ENCODE results near the gene KHSRP.
"Not testable (repeated sequence)": the region's sequence is repeated elsewhere in the genome, so short reads cannot be mapped to it uniquely, and the experiment has no call there.

The KHSRP gene

DNA sequence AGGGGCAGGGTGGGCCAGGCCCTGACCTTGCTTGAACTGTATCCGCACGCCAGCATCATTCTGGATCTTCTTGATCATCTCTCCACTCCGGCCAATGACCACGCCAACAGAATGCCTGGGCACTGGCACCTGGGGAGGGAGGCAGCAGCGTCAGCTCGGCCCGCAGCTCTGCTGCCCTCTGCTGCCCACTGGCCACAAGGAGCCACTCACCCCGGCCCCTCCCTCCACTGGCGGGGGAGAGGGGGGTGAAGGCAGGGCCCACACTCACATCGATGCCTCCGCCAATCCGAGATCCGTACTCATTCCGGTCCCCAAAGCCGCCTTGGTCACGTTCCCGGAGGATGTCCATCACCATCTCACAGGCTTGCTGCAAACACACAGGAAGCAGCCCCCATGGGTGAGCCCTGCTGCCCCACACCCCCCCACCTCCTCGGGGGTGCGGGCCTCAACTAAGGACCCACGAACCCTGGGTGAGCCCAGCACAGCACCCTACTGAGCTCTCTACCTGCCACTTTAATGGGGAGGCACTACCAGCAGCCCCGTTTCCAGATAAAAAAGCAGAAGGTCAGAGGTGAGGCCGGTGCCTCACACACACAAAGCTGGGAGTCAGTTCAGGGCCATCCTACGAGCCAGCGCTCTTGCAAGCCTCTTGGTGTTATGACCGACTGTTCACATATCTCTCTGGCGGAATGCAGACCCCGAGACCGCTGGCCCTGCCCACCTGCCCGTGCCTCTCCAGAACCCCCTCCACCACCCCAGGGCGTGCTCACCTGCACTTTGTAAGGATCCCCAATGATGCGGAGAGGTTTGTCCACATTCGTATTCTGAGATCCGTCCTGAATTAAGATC is 6.7 kb downstream of the KHSRP start:
- DNase-seq (ENCODE audit: low read depth), result no peak

DNA sequence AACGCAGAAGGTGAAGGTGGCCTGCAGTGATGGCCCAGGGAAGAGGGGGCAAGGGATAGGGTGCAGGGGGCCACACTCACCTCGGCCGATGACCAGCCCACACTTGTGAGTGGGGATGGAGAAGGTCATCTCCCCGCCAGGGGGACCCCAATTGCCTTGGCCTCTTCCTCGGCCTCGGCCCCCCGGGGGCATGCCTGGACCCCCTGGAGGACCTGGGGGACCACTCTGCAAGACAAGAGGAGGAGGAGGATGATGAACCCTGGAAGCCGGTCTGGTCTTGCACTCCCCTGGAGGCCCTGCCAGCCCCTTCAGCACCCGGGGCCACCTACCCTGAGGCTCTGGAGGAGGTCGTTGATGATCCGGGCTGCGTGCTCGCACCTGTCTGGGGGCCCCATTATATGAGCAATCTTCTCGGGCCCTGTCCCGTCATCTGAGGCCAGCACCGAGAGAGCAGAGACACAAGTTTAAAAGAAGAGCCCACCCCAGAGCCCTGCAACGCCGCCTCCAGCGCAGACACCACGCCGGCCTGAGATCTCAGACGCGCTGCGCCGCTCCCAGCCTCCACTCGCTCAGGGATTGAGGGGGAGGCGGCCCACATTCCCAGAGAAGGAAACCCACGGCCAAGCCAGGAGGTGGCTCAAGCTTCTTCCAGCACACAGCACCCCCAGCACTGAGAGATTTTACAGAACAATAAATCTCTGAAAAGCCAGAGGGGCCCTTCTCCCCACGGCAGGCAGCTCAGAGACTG is 7.8 kb downstream of the KHSRP start:
- DNase-seq (ENCODE audit: low read depth), result no peak

DNA sequence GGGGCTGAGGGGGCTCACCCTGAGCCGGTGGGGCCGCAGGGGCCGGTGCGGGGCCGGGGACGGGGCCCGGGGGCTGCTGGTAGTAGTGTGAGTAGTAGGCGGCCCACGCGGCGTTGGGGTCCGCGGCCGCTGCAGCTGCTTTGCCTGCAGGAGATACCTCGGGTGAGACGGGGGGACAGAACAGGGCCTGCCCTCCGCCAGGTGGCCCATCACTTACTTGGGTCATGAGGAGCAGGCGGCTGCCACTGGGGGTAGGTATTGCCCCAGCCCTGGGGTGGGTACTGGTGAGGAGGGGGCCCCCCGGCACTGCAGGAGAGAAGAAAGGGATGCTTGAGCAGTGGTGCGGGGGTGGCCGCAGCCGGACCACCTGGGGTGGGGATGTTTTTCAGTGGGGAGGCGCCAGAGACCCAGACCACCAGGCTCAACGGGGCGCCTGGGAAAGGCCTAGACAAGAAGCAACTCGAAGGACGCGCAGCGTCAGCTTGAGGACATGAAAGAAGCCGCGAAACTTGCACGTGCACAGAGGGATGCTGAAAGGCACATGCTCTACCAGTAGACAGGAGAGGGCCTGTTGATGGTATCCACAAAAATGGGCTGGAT is 8.9 kb downstream of the KHSRP start:
- no peak for DNase-seq (ENCODE audit: low read depth)

DNA sequence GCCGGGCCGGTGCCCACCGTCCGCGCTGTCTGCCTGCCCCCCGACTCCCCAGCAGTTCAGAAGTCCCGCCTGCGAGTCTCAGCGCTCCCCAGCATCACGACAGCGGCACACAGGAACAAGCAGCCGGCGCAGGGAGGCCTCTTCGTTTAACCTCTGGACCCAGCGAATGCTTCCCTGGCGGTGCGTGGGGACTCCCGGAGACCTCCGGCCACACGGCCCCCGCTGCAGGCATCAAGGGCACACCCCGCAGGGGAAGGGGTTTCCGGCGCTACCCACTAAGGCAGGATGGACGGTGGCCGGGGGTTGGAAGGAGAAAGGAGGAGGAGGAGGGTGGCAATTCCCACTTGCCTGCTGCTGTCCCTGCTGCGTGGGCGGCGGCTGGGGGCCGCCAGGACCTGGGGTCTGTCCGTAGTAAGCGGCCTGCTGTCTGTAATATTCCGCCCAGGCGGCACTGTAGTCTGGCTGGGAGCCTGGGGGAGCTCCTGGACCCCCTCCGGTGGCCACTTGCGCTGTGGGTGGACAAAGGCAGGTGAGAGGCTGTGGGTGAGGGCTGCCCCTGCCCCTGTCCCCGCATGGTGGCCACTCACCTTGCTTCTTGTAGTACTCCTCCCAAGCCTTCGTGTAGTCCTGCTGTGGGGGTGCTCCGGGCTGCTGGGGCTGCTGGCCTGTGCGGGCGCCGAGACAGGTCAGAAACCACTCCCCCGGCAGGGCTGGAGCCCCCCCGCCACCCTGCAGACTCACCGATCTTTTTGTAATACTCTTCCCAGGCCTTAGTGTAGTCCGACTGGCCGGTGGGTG is 9.6 kb downstream of the KHSRP start:
- no peak for DNase-seq (ENCODE audit: low read depth)

- no peak for DNase-seq (ENCODE audit: low read depth)
These were observed 10.6 kb downstream of the KHSRP start for GRCh38 chr19:6413721-6414643.

GRCh38 chr19:6413291-6413690 is 11.3 kb downstream of the KHSRP start:
- no peak for DNase-seq (ENCODE audit: low read depth)

GRCh38 chr19:6412447-6413091 is 12.0 kb downstream of the KHSRP start:
- DNase-seq (ENCODE audit: low read depth), result peak; percentile 24

GRCh38 chr19:6412061-6412446 is 12.6 kb downstream of the KHSRP start:
- DNase-seq (ENCODE audit: low read depth), result no peak

GRCh38 chr19:6409346-6409745 is 15.3 kb downstream of the KHSRP start:
- DNase-seq (ENCODE audit: low read depth), result no peak

DNA sequence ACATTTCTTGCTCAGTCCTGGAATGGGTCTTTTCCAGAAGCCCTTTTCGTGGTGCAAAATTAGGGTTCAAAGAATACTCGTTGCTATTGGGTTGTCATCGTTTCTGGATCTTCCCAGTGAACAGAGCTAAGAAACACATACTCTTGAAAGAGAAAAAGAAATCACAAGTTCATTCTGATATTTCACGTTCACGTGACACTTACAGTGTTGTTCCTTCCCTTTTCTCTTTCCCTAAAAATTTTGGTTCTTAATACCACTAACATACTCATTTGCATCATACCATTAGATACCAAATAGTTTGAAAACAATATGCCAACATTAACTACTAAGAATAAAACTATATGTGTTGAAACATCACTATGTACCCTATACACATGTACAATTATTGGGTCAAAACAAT is 18.2 kb downstream of the KHSRP start:
- DNase-seq (ENCODE audit: low read depth), result no peak

DNA sequence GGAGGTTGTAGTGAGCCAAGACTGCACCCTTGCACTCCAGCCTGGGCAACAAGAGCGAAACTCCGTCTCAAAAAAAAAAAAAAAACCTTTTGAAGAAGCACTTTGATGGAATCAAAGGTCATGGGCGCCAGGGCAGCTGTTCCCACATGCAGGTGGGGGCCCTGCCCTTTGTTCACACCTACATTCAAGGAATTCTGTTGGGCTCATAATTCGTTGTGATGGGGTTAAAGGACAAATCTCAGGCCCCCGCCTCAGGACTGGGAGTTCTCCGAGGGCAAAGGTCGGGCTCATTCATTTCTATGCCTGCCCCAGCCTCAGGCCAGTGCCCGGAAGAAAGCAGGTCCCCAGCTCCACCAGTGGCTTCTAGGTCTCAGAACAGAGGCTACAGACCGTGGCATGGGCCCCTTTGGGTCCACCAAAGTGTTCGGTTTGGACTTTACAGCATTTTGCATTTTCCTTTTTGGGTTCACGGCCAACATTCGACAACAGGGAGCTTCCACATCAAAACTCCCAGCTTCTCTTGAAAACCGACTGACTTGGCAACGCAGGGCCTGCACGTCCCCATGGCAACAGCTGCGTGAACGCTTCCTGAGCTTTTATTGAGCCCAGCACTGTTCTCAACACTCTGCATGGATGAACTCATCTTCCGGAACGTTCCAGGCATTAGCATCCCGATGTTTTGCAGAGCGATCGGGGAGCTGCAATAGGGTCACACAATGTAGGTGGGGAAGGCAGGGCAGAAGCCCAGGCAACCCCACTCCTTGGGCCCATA is 21.6 kb downstream of the KHSRP start:
- no peak for DNase-seq (ENCODE audit: low read depth)

DNA sequence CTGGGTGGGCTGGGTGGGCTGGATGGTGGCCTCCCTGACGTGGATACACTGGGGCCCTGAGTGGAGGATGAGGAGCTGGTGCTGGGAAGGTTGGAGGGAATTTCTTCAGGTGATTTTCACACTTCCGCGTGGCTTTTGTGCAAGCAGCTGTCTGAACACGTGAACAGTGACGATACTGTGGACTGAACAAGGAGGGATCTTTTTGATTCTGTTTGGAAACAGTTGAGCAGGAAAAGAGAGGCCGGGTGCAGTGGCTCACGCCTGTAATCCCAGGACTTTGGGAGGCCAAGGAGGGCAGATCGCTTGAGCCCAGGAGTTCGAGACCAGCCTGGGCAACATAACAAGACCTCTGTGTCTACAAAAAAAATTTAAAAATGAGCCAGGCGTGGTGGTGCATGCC is 22.6 kb downstream of the KHSRP start:
- DNase-seq (ENCODE audit: low read depth), result no peak

DNA sequence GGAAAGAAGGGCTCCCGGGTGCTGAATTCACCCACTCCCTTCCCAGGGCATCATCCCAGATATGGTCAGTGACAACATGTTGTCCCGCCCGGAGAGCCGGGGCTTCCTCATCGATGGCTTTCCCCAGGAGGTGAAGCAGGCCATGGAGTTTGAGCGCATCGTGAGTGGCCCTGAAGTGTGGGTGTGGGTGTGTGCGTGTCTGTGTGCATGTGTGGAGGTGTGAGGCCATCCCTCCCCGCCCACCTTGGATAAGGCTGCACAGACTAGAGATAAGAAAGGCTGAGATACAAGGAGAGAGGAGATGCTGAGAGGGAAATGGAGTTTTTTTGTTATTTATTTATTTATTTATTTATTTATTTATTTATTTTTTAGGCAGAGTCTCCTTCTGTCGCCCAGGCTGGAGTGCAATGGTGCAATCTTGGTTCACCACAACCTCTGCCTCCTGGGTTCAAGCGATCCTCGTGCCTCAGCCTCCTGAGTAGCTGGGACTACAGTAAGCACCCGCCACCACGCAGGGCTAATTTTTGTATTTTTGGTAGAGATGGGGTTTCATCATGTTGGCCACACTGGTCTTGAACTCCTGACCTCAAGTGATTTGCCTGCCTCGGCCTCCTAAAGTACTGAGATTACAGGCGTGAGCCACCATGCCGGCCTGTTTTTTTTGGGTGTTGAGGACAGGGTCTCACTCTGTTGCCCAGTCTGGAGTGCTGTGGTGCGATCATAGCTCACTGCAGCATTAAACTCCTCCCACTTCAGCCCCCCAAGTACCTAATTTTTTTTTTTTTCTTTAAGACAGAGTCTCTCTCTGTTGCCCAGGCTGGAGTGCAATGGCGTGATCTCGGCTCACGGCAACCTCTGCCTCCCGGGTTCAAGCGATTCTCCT is 24.3 kb downstream of the KHSRP start:
- not testable (repeated sequence) for DNase-seq (ENCODE audit: low read depth)

DNA sequence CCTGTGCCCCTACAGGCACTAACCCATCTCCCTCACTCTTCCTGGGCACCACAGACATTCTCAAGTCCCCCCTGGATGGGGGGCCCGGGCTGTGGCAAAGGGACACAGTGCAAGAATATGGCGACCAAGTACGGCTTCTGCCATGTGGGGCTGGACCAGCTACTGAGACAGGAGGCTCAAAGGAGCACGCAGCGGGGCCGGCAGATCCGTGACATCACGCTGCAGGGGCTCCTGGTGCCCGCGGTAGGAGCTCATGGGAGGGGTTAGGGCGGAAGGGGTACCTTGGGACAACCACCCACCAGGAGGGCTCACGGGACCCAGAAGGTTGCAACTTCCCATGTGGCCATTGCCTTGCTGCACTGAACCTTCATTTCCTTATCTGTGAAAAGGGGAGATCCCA is 28.3 kb downstream of the KHSRP start:
- DNase-seq (ENCODE audit: low read depth), result no peak

DNA sequence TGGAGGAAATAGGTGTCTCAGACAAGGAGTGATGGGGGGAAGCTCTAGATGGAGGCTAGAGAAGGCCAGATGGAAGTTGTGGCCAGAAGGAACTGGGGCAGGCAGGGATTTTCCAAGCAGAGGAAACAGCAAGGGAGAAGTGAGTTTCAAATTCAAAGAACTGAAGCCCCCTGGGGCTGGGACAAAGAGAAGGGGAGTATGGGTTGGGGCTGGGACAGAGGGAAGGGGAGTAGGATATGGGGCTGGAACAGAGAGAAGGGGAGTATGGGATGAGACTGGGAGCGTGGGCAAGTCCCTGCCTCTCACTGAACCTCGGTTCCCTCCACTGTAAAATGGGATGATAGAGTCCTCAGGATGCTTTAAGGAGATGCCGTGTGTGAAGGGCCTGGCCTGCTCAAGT is 29.8 kb downstream of the KHSRP start:
- no peak for DNase-seq (ENCODE audit: low read depth)

GRCh38 chr19:6393983-6394412 is 30.6 kb downstream of the KHSRP start:
- peak; percentile 52 for DNase-seq (ENCODE audit: low read depth)

DNA sequence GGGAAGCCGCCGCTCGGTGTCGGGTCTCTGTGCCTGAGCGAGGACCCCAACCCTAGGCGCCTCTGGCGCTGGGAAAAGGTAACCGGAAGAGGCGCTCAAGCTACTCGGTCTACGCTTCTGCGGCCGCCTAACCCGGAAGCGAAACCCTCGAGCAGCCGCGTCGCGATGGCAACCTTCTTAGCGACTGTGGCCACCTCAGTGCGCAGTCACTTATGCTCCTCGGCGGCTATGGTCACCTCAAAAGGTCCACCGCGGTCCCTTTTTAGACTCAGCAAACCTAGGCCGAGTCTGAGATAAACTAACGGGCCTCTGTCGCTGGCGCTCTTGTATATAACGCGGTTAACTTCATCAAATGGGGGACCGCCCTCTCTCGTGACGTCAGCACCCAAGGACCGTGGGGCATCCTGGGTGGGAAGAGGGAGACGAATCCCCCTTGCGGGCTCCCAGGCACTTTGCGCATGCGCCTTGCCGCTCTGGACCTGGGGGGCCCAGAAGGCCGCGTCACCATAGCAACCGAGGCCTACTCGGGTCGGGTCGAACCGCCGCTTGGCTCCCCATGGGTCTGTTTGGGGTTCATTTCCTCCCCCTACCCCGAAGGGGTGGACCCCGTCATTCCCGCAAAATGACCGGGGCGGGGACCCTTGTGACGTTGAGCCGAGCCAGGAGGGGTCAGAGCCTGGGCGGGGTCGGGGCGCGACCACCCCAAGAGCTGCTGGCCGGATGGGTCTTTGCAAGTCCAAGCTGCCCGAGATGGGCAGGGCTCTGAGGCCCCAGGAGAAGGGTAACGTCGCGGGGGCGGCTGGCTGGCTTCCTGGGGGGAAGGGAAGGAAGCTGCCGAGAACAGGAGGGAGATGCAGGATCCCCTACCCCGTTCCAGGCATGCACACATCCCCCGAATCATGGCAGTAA is 31.3 kb downstream of the KHSRP start, which contains the start of gene GTF2F1:
Gene GTF2F1, minus strand, starts transcription at position 91 of the 909 bp plus-strand sequence. CDS start 169 bp downstream, outside the sequence.
- peak; percentile 90 for DNase-seq (ENCODE audit: low read depth)

Measured in stimulated activated CD8-positive, alpha-beta memory T cell treated with anti-CD3 and anti-CD28 coated beads, Interleukin-7, amount 100 ng/mL, for 24 hours (primary cell).